Activated T-cell treated with anti-CD3 and anti-CD28 coated beads for 48 hours (primary cell): ENCODE results near the gene CRYAB.

Source experiments
- DNase-seq: peaks from one replicate; pipeline ENCODE4 v3.0.0-alpha.2; 2020; ENCODE audit warnings: low read depth

CRYAB gene, protein sequence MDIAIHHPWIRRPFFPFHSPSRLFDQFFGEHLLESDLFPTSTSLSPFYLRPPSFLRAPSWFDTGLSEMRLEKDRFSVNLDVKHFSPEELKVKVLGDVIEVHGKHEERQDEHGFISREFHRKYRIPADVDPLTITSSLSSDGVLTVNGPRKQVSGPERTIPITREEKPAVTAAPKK

DNA sequence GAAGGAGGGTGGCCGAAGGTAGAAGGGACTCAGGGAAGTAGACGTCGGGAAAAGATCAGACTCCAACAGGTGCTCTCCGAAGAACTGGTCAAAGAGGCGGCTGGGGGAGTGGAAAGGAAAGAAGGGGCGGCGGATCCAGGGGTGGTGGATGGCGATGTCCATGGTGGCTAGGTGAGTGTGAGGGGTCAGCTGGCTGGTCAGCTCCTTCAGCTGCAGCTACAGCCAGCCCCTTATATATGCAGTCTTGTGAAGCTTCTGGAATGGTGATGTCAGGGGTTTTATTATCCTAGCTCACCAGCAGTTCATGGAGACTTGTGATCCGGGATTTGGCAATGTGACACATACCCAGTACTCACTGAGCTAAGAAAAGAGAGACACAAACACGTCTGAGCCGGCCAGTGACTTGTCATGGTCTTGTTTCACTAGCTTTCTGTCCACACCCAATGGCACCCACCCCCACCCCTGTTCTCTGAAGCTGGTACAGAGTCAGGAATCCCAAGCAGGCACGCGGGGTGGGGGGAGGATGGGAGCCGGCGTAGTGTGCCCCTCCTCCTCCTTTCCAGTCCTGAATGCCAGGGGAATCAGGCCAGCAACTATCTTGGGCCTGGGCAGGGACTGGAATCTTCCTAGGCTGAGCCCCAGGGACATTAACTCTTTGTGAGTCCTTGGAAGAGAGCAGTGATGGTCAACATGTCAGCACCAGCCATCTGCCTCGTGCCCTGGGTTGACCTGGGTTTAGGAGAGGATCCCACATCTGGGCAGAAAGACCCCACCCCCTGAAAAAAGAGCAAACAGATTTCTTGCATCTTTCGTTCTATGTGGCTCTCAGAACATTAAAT lies at the start of gene CRYAB:
TSS of gene CRYAB (minus strand) at position 208 of the 839 bp plus-strand sequence. CDS start at position 162, 46 bp downstream.
- no peak for DNase-seq

DNA sequence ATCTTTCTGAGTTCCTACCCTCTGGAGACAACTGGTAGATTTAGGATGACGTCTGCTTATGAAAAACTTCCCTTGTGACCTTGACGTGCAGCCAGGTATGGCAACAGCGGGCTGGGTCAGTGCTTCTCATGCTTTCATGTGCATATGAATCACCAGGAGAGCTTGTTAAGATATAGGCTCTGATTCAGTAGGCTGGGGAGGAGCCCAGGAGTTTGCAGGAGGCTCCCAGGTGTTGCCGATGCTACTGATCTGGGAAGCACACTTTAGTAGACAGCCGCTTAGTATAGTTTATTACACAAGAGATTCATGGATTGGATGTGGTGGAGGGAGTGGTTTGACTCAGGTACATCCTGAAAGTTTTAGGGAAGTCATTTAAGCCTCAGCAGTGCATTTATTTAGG lies 49.3 kb upstream of the CRYAB start:
- DNase-seq: no peak

DNA sequence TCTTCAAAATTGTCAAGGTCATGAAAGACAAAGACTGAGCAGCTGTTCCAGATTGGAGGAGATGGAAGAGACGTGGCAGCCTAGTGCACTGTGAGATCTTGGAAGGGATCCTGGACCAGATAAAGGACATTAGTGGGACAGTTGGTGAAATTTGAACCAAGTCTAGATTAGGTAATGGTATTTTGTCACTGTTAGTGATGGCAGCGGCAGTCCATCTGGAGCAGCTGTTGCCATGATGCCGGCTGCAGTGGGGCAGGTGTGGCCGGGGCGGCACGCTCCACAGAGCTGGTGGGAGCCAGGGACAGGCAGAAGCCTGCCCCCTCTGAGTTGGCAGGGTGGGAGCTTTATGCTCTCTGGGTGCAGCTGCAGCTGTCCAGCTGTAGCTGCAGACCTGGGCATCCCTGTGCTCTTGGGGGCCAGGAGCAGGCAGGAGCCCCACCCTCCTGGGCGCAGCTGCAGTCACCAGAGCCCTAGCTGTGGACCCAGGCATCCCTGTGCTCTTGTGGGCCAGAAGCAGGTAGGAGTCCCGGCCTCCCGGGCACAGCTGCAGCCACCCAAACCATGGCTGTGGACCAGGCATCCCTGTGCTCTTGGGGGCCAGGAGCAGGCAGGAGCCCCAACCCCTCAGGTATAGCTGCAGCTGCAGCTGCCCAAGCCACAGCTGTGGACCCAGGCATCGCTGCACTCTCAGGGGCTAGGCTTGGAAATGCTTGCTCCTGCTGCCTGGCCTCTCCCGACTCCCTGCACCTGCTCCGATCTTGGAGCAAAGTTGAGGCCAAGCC lies 46.3 kb upstream of the CRYAB start:
- no peak for DNase-seq

DNA sequence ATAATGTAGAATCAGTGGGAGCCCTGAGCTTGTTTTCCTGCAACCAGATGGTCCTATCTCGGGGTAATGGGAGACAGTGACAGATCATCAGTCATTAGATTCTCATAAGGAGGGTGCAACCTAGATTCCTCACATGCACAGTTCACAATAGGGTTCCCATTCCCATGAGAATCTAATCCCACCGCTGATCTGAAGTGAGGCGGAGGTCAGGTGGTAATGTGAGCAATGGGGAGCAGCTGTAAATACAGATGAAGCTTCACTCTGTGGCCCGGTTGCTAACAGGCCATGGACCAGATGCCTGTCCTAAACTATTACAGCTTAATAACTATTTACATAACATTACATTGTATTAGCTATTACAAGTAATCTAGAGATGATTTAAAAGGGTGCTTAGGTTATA lies 42.6 kb upstream of the CRYAB start:
- no peak for DNase-seq

DNA sequence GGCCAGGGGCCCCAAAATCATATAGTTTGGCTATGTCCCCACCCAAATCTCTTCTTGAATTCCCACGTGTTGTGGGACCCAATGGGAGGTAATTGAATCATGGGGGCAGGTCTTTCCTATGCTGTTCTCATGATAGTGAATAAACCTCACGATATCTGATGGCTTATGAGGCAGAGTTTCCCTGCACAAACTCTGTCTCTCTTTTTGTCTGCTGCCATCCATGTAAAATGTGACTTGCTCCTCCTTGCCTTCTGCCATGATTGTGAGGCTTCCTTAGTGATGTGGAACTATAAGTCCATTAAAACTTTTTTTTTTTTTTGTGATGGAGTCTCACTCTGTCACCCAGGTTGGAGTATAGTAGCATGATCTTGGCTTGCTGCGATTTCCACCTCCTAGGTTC lies 40.0 kb upstream of the CRYAB start:
- no peak for DNase-seq

DNA sequence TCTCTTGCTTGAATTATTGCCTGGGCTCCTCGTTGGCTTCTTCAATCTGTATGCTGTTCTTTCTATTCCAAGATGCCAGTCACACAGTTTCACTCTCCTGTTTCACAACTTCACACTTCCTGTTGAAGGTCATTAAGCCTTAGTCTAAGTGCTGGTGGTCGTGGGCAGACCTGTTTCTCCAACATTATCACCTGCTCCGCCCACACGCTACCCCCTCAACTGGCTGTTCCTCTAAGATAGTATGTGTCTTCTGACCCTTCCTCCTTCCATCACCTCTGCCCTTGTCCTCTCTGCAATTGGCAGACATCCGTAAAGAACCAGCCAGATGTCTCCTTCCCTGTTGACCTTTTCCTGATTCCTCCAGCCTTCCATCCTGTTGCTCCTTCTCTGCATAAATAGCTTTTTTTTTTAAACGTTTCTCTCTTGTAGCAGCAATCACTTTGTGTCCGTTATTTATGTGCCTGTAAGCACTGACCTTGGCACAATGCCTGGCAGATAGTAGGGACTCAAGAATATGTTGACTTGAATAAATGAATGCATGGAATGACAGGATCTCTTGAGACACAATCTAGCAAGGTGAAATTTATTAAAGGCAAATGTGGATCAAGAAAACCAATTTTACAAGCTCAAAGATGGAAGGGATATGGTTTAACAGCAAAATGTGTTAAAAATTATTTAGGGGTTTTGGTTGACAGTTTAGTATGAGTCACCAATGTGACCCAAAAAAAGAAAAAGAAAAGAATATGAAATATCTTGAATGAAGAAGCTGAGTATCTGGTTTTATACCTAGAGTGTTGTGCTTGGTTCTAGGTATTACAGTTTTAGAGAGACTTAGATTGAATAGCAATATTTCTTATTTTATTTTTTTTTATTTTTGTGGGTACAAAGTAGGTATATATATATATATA lies 38.2 kb upstream of the CRYAB start:
- DNase-seq: no peak

DNA sequence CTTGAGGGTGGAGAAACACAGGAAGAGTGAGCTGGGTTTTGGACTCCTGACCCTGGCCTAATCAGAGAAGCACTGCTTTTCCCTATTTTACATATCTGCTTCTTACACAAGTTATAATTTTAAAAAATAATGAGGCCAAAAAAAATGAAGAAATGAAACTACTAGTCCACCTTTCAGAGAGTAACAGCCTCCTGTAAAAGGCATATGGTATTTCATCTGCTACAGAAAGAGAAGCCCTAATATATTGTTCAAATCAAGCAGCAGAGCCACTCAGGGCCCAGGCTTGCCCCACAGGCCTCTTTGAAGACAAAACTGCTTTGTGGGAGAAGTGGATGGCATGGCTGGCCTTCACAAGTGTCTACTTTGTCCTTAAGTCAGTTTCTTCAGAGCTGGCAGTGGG lies 35.6 kb upstream of the CRYAB start:
- no peak for DNase-seq

DNA sequence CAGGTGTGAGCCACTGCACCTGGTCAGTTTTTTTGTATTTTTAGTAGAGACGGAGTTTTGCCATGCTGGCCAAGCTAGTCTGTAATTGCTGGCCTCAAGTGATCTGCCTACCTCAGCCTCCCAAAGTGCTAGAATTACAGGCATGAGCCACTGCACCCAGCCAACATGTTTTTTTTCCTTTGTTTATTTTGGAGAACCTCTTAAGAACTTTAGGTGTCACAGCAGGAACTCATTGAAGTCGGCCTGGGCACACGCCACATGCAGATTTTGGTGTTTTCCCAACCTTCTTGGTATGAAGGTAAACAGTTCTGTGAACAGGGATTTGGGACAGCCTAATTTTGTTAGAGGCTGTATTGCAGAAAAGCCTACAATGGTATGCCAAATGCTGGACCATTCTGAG lies 34.9 kb upstream of the CRYAB start:
- DNase-seq: no peak

DNA sequence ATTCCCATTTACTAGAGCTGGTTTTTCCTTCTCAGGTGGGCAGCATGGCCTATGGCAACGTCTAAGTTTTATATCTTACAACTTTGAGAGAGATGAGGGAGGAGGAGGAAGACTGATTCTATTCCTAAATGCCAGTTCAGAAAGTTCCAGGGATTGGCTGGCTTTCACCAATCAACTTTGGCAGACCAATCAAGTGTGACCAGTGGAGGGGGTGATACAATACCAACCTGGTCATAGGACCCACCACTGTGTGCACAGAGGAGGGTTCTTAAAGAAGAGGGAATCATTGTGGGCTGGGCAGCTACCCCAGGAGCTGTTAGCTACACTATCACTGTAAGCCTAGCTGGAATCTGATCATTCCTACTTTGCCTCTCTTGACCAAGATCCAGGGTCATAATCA lies 33.6 kb upstream of the CRYAB start:
- no peak for DNase-seq

DNA sequence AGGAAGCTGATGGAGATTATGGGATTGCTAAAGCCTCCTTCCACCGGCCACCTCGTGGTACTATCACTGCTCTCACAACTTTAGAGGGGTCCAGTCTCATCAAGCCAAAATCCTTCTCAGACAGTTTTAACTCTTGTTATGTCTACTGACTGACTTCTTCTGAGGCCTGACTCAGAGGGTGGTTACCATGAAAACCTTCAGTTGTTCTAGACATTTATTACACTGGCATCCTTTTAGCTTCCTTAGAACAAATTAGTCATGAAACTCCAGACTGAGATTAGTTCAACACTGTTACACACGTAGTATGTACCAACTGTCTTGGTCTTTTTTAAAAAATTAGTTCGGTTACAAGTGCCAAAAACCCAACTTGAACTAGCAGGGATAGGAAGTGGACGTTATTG lies 33.1 kb upstream of the CRYAB start:
- no peak for DNase-seq

DNA sequence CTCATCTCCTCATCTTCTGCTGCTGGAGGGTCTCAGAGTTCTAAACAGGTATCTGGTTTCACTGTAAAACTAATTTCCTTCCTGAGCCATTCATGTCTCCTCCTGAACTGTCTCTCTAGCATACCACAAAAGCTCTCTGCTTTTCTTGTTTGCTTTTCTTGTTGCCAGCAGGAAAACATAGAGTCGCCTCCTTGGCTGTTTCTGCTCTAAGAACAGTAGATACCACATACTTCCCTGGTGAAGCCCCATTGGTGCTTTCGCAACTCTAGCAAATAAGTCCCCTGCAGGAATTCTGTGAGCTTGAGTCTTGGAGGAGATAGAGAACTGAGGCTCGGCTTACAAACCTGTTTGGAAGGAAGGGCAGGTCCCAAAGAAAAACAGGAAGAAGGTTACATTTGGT lies 32.6 kb upstream of the CRYAB start:
- DNase-seq: no peak

DNA sequence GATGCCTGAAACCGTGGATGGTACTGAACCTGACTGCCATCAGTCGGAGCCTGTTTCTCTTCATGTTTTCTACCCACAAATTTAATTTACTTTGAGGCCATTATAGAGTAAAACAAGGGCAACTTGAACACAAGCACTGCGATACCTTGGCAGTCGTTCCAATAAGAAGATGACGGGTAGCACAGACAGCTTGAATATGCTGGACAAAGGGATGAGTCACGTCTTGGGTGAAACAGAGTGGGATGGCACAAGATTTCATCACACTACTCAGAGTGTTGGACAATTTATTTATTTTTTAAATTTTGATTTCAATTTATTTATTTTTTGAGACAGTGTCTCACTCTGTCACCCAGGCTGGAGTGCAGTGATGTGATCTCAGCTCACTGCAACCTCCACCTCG lies 31.3 kb upstream of the CRYAB start:
- DNase-seq: no peak

DNA sequence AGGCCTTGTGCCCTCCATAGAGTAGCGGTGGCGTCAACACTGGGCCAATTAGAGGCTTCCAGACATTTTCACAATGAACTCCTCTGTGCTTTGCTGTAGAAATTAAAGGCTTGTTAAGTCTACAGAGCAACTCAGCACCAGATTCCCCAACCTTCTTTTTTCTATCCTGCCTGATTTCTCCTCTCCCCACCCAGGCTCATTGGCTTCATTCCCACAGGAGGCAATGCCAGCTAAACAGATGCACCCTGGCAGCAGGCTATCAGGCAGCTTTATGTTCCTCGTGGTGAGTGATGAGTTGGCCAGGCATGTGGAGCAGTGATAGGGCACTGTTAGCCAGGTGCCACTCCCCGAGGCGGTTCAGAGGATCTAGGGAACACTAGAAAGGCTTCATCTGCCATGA lies 30.4 kb upstream of the CRYAB start:
- no peak for DNase-seq

DNA sequence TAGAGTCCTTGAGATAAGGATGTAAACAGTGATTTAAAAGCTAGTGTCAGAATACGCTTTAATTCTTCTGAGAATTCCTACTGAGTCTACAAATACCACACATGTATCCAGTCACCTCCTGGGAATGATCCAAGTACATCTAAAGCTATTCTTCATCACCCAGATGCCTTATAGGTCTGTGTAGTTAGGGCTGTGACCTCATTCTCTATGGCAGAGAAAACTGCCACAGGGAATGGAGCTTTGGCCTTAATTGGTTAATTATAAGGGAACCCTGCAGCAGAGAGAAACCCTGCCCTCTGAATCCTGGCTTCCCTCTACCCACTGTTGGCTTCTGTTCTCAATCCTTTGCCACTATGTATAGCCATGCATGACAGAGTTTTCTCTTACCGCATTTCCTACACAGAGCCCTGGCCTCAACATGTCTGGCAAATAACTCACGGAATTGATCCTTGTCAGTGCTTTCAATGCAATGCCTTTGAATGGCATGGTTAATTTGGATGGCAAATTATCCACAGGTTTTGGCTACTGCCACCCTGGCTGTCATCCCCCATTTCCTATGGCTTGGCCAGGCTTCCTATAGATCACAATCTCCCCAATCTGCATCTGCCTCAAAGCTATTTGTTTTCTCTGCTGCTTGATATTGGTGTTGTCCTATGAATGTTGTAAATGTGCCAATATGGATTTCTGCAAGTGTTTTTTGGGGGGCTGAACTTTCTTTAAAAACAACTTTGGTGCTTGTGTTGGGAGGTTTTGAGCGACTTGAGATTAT lies 28.4 kb upstream of the CRYAB start:
- DNase-seq: no peak

DNA sequence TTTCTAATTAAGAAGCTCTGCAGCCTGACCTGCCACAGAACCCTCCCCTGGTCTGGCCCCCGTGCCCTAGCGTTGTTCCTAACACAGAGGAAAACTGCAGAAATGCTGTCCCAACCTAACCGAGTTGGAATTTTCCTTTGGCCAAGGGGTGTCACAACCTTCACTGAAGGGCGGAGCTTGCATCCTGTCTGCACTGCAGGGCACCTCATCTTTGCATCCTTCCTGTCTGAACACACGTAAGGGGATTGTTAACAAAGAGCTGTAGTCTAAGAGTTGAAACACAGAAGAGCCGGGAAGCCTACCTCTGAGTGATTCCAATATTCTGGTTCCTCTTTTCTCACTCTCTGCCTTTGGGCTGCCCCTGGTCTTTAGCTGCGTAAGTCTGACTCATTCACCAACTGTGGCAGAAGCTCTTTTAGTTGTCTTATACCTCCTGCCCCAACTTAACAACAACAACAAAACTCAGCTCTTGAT lies 27.2 kb upstream of the CRYAB start:
- no peak for DNase-seq

DNA sequence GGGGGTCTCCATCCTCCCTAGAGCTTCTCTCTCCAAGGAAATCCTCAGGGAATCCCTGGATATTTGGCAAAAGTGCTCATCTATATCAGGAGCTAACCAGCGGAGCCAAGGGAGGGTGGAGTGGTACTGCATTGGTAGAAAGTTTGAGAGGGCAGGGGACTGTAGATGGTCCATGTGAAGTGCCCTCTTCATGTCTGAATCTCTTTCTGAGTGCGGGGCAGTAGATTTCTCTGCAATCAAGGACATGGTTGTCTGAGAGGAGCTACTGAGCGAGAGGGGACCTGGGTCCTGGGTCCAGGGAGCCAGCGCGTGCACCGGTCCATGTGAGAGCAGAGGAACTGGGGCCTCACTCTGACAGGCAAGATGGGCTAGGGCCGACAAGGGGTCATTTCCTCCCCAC lies 26.3 kb upstream of the CRYAB start:
- no peak for DNase-seq

DNA sequence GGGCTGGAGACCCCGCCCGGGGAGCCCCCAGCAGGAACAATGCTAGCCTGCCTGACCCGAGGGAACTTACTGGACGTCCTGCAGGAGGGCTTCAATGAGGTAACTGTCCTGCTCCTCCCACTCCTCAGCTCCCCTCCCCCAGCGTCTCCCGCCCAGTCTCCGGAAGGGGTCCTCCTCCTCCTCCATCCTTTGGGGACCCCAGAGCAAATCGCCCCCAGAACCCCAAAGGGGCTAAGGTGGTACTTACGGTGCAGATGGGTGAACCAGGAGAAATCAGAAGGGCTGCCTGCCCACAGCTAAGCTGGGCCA lies 25.8 kb upstream of the CRYAB start:
- no peak for DNase-seq

DNA sequence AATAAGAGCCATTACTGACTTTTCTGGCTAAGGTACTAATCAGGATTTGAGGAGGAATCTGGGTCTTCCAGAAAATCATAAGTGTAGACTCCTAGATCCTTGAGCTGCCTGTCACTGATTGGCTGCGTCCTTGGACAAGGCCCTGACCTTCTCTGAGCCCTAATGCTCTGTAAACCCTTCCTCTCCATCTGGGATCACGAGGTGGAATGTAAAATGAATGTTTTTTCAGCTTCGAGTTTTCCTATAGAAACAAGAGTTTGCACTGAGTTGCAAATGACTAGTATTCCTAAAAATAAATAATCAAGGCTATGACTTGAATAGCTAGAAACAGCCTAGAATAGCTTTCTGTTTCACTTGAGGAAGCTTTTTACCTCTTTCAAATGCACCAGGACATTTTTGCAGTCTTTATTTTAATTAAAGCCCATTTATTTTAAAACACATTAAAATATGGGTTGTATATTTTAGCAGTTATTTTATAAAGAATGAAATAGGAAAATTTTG lies 24.5 kb upstream of the CRYAB start:
- DNase-seq: no peak

DNA sequence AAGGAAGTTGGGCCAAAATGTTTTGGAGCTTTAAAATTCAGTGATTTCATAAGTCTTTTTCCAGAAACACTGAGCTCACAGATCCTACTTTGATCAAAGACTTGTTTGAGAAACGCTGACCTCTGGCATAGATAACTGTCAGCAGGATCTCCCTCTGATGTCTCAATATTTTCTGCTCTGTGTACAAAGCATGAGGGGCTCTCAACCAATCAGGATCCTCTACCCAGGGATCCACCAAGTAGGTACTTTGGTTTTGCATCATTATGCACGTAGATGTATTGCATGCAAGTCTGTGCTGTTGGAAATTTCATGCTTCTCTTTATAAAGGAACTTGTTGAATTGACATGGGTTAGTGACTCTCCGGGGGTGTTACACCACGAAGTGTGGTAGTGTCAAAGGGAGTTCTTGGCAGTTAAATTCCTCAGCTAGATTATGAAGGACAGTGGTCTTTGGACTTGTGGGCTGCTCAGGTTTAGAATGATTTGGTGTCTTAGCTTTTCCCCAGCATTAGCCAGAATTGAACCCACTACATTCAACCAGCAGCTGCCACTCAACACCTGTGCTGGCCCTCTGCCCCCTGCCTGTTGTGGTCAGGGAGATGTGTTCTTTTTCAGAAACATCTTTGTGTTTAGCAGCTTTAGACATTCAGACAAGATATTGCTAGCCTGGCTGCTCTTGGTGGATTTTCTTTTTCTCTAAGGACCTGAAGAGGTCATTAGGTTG lies 23.9 kb upstream of the CRYAB start:
- DNase-seq: no peak

DNA sequence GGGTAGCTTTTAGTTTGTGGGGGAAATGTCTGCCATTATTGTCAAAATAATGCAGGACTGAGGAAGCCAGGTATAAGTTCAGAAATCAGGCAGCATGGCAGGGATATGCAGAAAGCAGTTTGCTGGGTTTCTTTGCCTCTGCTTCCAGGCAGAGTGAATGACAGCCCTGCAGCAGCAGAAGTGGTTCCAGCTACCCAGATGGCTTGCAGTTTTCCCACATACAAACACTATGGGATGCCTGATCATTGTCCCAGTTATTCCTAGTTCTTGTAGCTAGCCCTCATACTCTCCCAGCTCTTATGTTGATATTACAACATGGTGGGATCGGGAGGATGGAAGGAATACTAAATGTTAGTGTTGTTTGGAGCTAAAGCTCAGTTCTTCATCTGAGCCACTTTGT lies 22.7 kb upstream of the CRYAB start:
- DNase-seq: no peak

DNA sequence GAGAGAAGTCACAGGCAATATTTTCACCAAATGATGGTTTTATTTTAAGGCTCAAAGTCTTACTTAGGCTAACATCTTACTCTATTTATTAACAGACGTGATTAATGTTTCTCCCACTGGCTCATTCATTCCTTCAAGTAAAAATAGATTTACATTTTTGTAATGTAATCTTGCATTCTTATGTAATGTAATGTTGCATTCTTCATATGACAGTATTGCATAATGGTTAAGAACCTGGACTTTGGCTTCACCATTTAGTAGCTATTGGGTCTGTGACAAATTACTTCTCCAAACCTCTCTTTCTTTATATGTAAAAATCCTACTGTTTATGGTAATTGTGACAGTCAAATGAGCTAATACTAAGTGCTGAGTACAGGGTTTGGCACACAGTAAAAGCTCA lies 22.3 kb upstream of the CRYAB start:
- no peak for DNase-seq
